Right lobe of liver (tissue), 4 donors: Measurements from ENCODE around the gene TJP2.

ENCODE experiments used
- CTCF ChIP-seq, 4 donors: fragments of 200-600 bp in 3 of 4; fragments of 450-650 bp in 1 of 4; IDR thresholded peaks; one replicate each; pipeline versions ENCODE4 v1.5.1 to v1.8.0; 2016 to 2022; ENCODE audit warnings: antibody characterized with exemption in 4 of 4, mild to moderate bottlenecking in 2 of 4
- POLR2A ChIP-seq: fragments of 450-650 bp; IDR thresholded peaks from one replicate; pipeline ENCODE4 v1.6.1; 2017; ENCODE audit warnings: antibody characterized with exemption, mild to moderate bottlenecking
- donor health status: DM: no; HTN: no; CAD: no.
- donor health status: DM: no; HTN: no; CAD: no.
- donor health status: DM: no; HTN: yes; CAD: no.

- no peak for TF ChIP-seq CTCF (IDR thresholded peaks at IDR 0.05)
- no peak for TF ChIP-seq POLR2A
These were observed 47.0 kb downstream of the TJP2 start for GRCh38 chr9:69221036-69221435.
